Left lung (tissue), 10 donors: ENCODE results near the gene RAB5B. TPM values are rescaled to one million over a fixed set of nuclear protein-coding genes. Genes with fewer than 3 reads are reported as not detected.

Source experiments
- ATAC-seq: fragments of 200-7000 bp; cut with Tn5 transposase; one replicate; pipeline ENCODE4 v1.9.1; 2020; ENCODE audit warnings: moderate library complexity
- DNase-seq, 4 donors: peaks; one replicate each; pipeline ENCODE4 v3.0.0-alpha.2; 2013 to 2020
- H3K27ac ChIP-seq, 2 donors: fragments of 200-600 bp; sonication (generic) in 1 of 2; one replicate each; pipeline versions ENCODE4 v1.5.0 to v1.8.0; 2020 to 2021
- H3K27me3 ChIP-seq, 2 donors: fragments of 200-600 bp; sonication (generic) in 1 of 2; one replicate each; pipeline versions ENCODE4 v1.5.0 to v1.8.0; 2020 to 2021
- H3K36me3 ChIP-seq, 2 donors: fragments of 200-600 bp; sonication (generic) in 1 of 2; one replicate each; pipeline versions ENCODE4 v1.5.0 to v1.8.0; 2020 to 2021
- H3K4me1 ChIP-seq, 2 donors: fragments of 200-600 bp; one replicate each; pipeline ENCODE4 v1.8.0; 2021
- H3K4me3 ChIP-seq, 2 donors: fragments of 200-600 bp; sonication (generic) in 1 of 2; one replicate each; pipeline versions ENCODE4 v1.5.0 to v1.8.0; 2020 to 2021; ENCODE audit warnings: mild to moderate bottlenecking in 1 of 2
- H3K9me3 ChIP-seq, 2 donors: fragments of 200-600 bp; sonication (generic) in 1 of 2; one replicate each; pipeline versions ENCODE4 v1.5.0 to v1.8.0; 2020 to 2021
- intact Hi-C, 2 donors: fragments of 100-400 bp; cut with DNase I; formaldehyde crosslinking; loops; one replicate each; pipeline versions ENCODE4 v1.11.2 to v1.14.2; 2022
- polyA plus RNA-seq, 6 donors: library from polyadenylated mRNA; unstranded; fragments of 120-200 nt; gene quantifications; one replicate each; pipeline ENCODE4 v1.2.1, GENCODE V29; 2013; ENCODE audit not compliant: insufficient read length in 6 of 6
- total RNA-seq, 2 donors: library from RNA; stranded (reverse); fragmentation: NEBNext Ultra II Directional; extraction: Animal tissue kit (Norgen Biotek cat#: 25700); gene quantifications; one replicate each; pipeline ENCODE4 v1.2.1, GENCODE V29; 2021
- TF ChIP-seq, protein P1 (sequence below), 2 donors: fragments of 200-600 bp; sonication (generic) in 1 of 2; IDR thresholded peaks; one replicate each; pipeline versions ENCODE4 v1.5.0 to v1.8.0; 2021; ENCODE audit warnings: antibody characterized with exemption in 2 of 2
- donor health status: DM: no; HTN: yes; CAD: no.
- donor health status: DM: no; HTN: no; CAD: no.

The RAB5B gene
- total and polyA plus RNA-seq, 8 donors: 116 to 175 (median 142) TPM

DNA sequence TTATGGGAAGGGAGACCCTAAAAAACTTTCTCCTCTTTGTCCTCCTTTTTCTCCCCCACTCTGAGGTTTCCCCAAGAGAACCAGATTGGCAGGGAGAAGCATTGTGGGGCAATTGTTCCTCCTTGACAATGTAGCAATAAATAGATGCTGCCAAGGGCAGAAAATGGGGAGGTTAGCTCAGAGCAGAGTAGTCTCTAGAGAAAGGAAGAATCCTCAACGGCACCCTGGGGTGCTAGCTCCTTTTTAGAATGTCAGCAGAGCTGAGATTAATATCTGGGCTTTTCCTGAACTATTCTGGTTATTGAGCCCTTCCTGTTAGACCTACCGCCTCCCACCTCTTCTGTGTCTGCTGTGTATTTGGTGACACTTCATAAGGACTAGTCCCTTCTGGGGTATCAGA is 63.3 kb downstream of the RAB5B start:
- intact Hi-C loops: loop anchor here in 1 of 2 donors (5.0 kb wide), 1 partner anchor 45 kb away; no protein-coding TSS in a partner anchor
- DNase-seq (no peak), ATAC-seq (no peak)
- H3K27me3 ChIP-seq: no peaks in the 10 kb centered on the region
- TF ChIP-seq, protein P1, sequence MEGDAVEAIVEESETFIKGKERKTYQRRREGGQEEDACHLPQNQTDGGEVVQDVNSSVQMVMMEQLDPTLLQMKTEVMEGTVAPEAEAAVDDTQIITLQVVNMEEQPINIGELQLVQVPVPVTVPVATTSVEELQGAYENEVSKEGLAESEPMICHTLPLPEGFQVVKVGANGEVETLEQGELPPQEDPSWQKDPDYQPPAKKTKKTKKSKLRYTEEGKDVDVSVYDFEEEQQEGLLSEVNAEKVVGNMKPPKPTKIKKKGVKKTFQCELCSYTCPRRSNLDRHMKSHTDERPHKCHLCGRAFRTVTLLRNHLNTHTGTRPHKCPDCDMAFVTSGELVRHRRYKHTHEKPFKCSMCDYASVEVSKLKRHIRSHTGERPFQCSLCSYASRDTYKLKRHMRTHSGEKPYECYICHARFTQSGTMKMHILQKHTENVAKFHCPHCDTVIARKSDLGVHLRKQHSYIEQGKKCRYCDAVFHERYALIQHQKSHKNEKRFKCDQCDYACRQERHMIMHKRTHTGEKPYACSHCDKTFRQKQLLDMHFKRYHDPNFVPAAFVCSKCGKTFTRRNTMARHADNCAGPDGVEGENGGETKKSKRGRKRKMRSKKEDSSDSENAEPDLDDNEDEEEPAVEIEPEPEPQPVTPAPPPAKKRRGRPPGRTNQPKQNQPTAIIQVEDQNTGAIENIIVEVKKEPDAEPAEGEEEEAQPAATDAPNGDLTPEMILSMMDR (IDR thresholded peaks at IDR 0.05): no peak
- H3K36me3 ChIP-seq: peaks cover 0 to 45% of the 10 kb centered on the region in 2 donors
- no peak overlapping the region for H3K27ac ChIP-seq
- no peak overlapping the region for H3K4me3 ChIP-seq
- H3K9me3 ChIP-seq: no peaks in the 10 kb centered on the region
- H3K4me1 ChIP-seq: peaks cover 6 to 10% of the 10 kb centered on the region in 2 donors

DNA sequence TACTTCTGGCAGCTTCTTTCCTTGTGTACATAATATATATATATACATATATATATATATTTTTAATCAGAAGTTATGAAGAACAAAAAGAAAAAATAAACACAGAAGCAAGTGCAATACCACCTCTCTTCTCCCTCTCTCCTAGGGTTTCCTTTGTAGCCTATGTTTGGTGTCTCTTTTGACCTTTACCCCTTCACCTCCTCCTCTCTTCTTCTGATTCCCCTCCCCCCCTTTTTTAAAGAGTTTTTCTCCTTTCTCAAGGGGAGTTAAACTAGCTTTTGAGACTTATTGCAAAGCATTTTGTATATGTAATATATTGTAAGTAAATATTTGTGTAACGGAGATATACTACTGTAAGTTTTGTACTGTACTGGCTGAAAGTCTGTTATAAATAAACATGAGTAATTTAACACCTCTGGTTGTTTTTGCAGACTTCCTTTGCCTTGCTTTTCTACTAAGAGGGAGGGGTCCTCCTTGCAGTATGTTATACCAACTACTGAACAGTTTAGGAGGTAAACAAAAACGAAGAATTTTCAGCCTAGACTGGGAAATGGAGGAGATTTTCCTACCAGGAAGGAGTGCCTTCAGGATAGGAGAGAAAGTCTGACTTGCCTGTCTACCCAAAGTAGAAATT is 64.3 kb downstream of the RAB5B start:
- intact Hi-C loops: loop anchor here in 1 of 2 donors (5.0 kb wide), 1 partner anchor 46 kb away; no protein-coding TSS in a partner anchor
- TF ChIP-seq, protein P1 (IDR thresholded peaks at IDR 0.05): no peak
- ATAC-seq: no peak

DNA sequence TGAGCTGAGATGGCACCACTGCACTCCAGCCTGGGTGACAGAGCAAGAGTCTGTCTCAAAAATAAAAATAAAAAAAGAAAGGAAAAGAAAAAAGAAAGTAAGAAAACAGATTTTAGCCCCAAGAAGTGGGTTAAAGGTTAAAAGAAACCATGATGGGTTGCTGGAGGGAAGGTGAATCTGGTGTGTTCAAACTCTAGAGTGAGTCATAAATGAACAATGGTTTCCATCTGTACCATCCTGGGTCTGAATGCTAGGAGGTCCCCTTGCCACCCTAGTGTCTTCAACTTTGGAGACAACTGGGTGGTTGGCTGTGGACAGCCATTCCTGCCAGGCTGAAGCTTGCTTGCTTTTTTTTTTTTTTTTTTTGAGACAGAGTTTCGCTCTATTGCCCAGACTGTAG is 66.3 kb downstream of the RAB5B start:
- Histone ChIP-seq H3K27ac (no peak overlapping the region), H3K9me3 (no peaks in the 10 kb centered on the region), H3K36me3 (peaks cover 0 to 39% of the 10 kb centered on the region in 2 donors), H3K4me1 (peaks cover 13 to 24% of the 10 kb centered on the region in 2 donors), H3K27me3 (no peaks in the 10 kb centered on the region), H3K4me3 (no peak overlapping the region)
- DNase-seq (no peak), ATAC-seq (no peak)
- intact Hi-C loops: no loop called here
- TF ChIP-seq, protein P1 (IDR thresholded peaks at IDR 0.05): no peak

More for the DNA sequence above, 64.3 kb downstream of the RAB5B start:
- DNase-seq: no peak
- H3K9me3 ChIP-seq: no peaks in the 10 kb centered on the region
- H3K4me1 ChIP-seq: peaks cover 13 to 16% of the 10 kb centered on the region in 2 donors
- no peak overlapping the region for H3K4me3 ChIP-seq
- no peaks in the 10 kb centered on the region for H3K27me3 ChIP-seq
- H3K36me3 ChIP-seq: peaks cover 0 to 39% of the 10 kb centered on the region in 2 donors
- no peak overlapping the region for H3K27ac ChIP-seq

DNA sequence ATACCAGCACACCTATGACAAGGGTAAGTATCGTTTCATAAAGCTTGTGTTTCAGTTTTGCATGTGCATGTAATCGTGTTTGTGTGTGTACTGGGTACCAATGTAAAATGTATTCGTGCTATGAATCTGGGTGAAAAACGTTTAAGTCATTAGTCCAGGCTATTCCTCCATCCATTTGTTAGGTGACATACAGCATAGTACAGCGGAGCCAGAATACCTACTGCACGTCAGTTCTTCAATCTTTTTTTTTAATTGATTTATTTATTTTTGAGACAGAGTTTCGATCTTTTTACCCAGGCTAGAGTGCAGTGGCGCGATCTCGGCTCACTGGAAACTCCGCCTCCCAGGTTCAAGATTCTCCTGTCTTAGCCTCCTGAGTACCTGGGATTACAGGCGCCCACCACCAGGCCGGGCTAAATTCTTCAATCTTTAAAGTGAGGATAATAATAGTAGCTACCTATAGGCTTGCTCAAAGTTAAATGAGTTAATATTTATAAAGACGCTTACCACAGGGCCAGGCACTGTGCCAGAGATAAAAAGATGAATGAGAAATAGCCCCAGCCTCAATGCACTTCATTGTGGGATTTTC is 67.2 kb downstream of the RAB5B start:
- H3K27me3 ChIP-seq: no peaks in the 10 kb centered on the region
- peak; percentile 1 for ATAC-seq
- no peaks in the 10 kb centered on the region for H3K9me3 ChIP-seq
- peak overlapping the region; percentile 86 to 93 for H3K27ac ChIP-seq
- DNase-seq: no peak
- H3K36me3 ChIP-seq: peaks cover 0 to 39% of the 10 kb centered on the region in 2 donors
- intact Hi-C loops: no loop called here
- H3K4me1 ChIP-seq: peaks cover 13 to 24% of the 10 kb centered on the region in 2 donors
- peak overlapping the region; percentile 75 to 86 for H3K4me3 ChIP-seq
- TF ChIP-seq, protein P1 (IDR thresholded peaks at IDR 0.05): no peak
